SK-N-SH treated with all-trans-retinoic acid at 6 μM for 48 hours (cell line): ENCODE measurements around the gene LRRC75A.

Experiments
- ESRRG ChIP-seq: fragments of 250-450 bp; sonication (Bioruptor Pico); IDR thresholded peaks from 2 replicates; pipeline ENCODE4 v1.6.1; 2021; ENCODE audit warnings: mild to moderate bottlenecking
- GLIS3 ChIP-seq: fragments of 250-450 bp; sonication (Bioruptor Pico); IDR thresholded peaks from 2 replicates; pipeline ENCODE4 v1.5.0; 2020; ENCODE audit warnings: mild to moderate bottlenecking, moderate library complexity
- OSR1 ChIP-seq: fragments of 250-450 bp; sonication (Bioruptor Pico); IDR thresholded peaks from 2 replicates; pipeline ENCODE4 v1.8.0; 2022; ENCODE audit warnings: moderate library complexity, mild to moderate bottlenecking, inconsistent platforms
- RARB ChIP-seq: fragments of 250-450 bp; sonication (Bioruptor Pico); IDR thresholded peaks from 2 replicates; pipeline ENCODE4 v1.8.0; 2021; ENCODE audit warnings: mild to moderate bottlenecking, moderate library complexity
- ZFP30 ChIP-seq: fragments of 450-650 bp; formaldehyde crosslinking; IDR thresholded peaks from 2 replicates; pipeline ENCODE4 v1.5.0; 2022; ENCODE audit warnings: mild to moderate bottlenecking, moderate library complexity
- ZNF70 ChIP-seq: fragments of 450-650 bp; formaldehyde crosslinking; IDR thresholded peaks from 2 replicates; pipeline ENCODE4 v1.5.0; 2020; ENCODE audit warnings: mild to moderate bottlenecking, moderate library complexity

- no peak for TF ChIP-seq GLIS3 (CRISPR knock-in tag)
- no peak for TF ChIP-seq RARB
- TF ChIP-seq ESRRG, result no peak
- no peak for TF ChIP-seq ZFP30 (CRISPR knock-in tag)
- no peak for TF ChIP-seq ZNF70 (CRISPR knock-in tag)
- TF ChIP-seq OSR1 (CRISPR knock-in tag), result no peak
Measured at GRCh38 chr17:16534236-16534635, 42.2 kb upstream of the LRRC75A start.
